8988T (cell line): ENCODE measurements around the gene TNS1.

Experiments used
- DNase-seq: peaks from one replicate; pipeline ENCODE4 v3.0.0; 2011

Gene TNS1

DNA sequence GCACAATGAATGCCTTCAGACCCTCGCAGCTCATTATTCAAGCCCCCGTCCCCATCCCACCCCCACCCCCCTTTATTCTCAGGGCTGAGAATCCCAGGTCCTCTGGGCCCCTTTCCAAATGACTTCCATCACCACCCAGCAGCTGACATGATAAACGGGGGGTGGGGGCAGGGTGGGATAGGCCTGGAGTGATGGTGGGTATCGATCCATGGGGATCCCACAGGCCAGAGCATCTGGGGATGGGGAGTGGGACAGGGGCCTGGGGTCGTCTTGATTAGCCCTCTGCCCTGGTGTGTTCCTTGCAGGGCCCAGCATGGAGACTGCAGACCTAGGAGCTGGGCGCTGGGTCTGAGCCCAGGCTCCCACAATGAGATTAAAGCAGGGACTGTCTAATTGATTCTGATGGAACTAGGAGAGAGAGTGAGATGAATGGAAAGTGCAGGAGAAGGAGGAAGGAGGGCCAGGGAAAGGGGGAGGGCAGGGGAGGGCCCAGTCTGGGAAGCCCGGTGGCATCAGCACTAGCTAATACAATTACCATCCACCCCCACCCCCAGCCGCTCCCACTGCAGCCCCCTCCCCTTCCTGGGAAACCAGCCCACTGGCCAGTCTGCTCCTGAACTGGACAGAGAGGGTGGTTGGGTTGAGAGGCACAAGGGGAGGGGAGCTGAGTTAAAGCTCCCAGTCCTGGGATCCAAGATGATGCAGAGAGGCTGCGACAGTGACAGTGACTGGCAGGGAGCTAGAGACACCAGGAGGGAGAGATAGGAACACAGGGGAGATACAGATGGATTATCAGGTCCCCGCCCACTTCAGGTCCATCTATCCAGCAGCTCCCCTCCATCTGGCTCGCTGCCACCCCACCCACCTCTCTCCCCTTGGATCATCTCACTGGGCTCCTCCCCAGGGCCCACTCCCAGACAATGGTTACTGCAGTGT, 13.1 kb upstream of the TNS1 start:
- DNase-seq: no peak

DNA sequence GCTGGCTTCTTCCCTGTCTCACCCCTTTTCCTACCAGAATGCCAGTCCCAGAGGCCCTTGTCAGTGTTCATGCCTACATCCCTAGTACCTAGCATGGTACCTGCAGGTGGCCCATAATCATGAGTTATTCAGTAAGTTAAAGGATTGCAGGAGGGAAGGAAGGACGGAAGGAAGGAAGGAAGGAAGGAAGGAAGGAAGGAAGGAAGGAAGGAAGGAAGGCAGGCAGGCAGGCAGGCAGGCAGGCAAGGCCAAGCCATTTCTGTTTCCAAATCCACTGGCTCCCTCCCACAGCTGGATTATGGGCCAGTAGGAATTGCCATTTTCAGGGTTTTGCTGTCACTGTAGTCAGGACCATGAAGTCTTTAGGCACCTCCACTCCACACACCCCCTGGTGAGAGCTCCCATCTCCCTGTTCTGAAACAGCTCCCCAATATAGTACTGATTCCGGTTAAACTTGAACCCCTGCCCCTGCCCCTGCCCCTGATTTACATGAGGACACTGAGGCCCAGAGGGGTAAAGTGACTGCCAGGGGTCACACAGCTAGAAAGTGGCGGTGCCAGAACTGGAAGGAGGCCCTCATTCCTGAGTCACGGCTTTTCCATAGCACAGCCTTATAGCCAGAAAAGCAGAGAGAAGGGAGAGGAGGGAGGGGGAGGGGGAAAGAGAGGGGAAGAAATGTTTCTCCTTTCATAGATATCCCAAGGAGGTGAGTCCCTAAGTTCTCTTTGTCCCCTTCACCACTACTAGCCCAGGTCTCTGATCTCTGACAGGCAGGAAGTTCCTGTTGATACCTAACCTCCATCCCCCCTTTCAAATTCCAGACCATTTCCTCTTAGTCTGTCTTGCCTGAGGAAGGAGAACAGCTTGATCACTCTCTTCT, 12.2 kb upstream of the TNS1 start:
- no peak for DNase-seq

DNA sequence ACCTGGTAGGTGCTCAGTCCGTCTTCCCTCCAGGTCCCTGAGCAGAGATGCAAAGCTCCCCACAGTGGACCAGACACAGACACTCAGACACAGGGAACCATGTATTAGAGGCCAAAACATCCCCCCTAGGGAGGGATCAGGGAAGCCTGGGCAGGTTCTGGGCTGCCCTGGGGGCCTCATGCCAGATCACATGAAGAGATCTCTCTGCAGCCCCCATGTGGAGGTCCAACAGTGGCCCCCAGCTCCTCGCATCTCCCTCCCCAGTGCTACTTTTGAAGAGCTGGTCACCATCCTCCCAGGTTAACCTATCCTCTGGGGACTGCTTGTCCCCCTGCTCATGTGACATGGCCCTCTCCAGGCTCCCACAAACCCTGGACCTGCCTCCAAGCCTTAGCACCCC, 10.5 kb upstream of the TNS1 start:
- DNase-seq: no peak

DNA sequence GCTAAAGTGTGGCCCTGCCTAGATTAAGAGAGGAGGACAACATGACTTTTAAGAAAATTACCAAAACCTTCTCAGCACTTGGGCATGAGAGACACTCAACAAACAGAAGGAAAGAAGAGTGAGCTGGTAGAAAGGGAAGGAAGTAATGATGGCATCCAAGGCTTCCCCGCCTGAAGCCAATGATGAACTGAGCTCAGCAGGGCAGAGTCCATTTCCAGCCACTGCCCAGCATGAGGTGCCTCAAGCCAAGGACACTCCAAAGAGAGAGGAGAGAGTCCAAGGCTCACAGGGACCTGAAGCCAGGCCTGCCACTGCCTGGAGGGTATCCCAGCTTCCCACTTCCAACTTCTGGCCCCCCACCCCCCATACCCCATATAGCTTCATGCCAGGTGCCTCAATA, 9.5 kb upstream of the TNS1 start:
- DNase-seq: no peak

DNA sequence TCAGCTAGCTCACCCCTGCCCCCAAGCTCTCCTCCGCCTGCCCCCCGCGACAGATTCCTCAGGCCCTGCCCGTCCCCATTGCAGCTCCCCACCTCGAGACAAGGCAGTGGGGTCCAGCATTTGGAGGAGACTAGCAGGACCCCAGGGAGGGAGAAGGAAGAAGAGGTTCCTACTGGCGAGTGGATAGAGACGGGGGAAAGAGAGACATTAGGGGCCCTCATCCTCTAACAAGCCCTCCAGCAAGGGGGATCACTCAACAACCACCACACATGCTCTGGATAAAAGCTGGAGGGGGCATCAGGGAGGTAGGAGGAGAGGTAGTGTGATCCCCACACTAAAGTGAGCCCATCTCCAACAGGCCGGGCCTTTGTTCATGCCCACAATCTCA, 8.9 kb upstream of the TNS1 start:
- no peak for DNase-seq

DNA sequence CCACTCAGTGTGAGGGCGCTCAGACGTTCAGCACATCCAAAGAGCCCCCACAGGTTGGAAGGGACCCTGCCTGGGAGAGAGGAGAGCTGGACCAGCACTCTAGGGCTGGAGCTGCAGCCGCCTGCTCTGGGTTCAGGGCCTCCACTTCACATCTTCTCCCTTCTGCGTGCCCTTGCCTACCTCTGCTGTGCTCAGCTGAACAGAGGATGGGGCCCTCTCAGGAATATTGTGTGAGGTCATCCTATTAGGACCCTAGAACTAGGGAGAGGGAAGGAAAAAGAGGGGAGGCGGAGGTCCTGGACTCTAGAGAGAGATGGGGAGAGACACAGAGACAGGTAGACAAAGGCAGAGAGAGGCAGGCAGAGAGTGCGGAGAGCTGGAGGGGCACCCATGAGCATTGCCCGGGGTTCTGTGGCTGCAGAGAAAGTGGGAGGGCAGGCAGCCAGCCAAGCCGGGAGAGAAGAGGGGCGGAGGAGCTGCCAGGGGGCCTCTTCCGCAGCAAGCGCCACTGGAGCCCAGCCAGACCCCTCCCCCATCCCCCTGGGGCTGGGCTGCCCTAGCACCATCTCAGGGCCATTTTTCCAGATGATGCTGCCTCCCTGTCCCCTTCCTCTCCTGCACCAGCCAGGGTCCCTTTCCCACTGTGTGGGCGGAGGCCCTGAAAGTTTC, 8.3 kb upstream of the TNS1 start:
- DNase-seq: no peak

DNA sequence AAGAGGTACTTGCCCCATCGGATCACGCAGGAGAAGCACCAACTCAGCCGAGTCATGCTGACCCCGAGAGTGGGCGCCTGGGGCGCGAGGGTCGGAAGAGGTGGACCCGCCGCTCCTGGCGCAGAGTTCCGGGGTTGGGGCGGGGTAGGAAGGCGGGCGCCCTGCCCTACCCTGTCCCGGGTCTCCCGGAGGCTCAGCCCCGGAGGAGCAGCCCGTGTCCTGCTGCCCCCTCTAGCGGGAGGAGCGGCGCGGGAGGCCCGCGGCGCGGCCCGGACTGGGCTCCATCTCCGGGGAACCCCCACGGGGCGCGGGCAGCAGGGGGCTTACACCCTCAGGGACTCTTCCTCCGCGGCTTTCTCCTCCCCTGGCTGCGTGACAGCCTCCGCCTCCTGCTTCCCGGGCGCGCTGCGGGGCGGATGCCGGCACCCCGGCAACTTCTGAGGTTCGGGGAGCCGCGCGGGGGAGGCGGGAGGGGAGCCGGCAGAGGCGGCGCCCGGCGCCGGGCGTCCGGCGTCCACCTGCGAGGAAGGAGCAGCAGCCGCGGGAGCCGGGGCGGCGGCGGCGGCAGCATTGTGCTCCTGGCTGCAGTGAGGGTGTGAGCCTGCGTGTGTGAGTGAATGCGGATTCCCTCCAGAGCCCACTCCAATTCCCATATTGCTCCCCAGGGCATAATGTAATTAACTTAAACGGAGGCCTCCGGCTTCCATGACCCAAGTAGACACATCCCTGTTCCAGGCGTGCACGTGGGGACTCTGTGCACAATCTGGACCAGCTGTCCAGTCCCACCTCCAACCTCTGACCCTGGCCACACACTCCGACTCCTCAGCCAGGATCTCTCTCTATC, 7.6 kb upstream of the TNS1 start:
- DNase-seq: peak; percentile 97

DNA sequence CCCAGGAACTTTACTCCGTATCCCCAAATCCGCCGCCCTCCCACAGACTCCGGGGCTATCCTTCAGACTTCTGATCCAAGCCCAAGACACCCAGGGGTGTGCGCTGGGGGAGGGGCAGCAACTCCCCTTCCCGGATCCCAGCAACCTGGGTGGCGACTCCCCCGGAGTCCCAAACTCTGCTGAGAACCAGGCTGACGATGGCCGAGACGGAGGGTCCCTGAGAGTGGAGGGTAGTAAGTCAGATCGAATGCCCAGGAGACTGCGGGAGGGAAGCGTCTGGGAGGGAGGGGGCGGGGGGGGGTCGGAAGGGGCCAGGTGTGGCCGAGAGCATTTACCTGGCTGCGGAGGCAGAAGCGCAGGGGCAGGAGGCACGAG, 7.0 kb upstream of the TNS1 start:
- DNase-seq: no peak

DNA sequence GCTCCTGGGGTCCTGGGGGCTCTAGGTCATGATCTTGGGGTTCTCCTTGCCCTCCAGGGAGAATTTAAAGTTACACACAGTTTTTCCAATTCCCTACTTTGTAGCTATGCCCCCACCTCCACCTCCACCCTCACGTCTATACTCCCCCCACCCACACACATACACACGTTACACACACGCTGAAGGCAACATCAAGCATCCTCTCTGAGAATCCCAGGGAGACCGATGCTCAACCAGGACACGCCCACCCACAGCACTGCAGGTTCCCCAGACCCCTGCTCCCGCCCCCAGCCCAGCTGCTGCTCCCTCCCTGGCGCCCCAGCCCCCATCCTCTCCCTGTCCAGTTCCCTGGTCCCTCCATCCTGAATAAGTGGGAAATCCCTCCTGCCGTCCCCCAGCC, 6.4 kb upstream of the TNS1 start:
- DNase-seq: no peak

DNA sequence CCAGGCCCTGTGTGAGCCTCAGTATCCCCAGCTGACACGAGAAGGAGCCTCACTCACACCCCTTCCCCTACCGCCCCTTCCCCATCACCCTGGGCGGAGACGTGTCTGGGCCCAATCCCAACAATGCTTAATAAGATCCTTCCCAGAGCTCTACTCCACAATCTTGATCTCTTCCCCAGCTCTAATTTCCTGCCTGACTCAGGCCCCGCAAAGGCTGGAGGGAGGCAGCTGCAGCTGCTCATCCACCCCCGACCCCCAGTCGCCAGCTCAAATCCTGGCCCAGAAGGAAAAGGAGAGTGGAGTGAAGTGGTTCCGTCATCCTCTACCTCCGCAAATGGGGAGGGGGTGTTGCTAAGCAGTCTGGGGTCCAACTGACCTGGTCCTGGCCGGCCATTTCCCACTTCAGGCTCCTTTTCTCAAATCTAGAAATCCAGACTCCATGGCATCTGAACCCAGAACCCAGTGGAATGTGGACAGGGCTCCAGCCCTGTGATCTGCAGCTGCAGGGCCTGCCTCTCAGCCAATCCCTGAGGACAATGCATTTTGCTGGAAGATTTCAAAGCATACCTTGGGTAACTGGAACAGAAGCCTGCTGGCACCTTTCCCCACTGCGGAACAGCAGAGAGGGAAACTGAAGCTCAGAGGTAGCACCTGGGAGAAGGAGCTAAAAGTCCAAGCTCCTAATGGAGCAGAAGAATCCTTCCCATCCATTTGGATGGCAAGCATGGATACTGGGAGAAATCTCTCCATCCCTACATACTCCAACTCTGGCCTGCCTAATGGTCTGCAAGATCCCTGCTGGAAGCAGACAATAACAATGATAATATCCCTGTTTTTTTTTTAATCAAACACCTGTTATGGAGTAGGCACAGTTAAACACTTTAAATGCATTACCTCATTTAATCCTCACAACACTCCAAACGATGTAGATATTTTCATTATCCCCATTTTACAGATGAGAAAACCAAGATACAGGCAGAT, 5.6 kb upstream of the TNS1 start:
- DNase-seq: no peak

DNA sequence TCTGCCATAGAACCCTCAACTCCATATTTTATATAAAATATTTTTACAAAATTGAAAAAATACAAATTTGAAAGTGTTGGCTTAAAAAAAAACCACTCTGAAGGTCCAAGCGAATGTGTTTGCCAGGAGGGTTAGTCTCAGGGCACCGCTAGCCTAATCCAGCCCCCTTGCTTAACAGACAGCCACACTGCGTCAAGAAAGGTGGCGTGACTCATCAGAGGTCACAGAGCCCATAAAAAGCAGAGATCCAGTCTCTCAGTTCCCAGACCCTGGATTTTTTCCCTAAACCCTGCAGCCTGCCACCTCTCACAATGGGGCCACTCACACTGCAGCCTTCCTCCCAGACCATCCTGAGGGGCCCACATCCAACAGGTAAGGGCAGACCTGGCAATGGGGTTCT, 3.9 kb upstream of the TNS1 start:
- no peak for DNase-seq

DNA sequence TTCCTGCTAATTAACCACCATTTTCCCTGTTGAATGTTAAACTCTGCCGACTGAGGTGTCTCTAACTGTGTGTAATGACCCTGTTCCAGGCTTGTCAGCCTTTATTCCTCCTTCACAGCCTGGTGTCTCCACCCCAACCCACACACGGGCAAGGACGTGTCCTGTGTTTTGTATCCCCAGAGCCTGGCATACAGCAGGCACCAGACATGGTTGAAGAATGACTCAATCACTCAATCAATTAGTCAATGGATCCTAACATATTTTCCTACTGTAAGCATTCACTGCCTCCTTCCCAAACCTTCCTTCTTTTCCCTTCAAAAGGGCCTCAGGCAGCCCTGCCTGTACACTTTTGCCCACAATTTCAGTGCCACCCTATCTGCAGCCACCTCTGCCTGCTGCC, 2.7 kb upstream of the TNS1 start:
- no peak for DNase-seq

DNA sequence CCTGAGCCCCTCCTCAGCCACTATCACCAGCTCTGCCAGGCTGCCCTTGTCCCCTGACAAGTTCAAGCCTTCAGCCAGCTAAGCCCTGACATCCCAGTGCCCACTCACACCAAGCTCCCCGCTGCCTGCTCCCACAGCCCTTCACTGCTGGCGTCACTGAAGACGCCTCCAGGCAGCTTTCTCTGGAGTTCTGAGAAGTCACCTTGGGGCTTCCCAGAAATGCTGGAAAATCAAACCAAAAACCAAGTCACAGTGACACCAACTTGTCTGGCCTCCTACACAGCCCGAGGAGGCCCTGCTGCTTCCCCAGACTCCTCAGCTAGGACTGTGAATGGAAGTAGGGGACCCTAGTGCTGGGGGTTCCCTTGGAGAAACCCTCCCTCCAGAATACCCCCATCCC, 2.2 kb upstream of the TNS1 start:
- no peak for DNase-seq

DNA sequence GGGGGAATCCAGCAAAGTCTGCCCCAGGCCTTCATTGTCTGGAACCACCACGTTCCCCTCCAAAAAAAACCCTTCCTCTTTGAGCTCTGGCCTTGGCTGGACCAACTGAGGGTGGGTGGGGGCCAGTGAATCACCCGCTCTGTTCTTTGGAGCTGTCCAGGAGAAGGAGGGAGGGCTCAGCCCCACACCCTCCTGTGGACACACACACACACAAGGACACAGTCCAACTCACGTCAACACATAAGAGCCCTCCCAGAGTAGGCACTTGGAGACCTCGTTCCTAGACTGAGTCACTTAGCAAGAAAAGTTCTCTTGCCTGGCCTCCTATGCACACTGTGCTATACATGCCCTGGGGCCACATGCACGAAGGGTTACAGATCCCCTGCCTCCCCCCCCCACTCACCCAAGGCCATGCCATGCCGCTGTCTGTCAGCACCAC, 1.2 kb upstream of the TNS1 start:
- DNase-seq: no peak

DNA sequence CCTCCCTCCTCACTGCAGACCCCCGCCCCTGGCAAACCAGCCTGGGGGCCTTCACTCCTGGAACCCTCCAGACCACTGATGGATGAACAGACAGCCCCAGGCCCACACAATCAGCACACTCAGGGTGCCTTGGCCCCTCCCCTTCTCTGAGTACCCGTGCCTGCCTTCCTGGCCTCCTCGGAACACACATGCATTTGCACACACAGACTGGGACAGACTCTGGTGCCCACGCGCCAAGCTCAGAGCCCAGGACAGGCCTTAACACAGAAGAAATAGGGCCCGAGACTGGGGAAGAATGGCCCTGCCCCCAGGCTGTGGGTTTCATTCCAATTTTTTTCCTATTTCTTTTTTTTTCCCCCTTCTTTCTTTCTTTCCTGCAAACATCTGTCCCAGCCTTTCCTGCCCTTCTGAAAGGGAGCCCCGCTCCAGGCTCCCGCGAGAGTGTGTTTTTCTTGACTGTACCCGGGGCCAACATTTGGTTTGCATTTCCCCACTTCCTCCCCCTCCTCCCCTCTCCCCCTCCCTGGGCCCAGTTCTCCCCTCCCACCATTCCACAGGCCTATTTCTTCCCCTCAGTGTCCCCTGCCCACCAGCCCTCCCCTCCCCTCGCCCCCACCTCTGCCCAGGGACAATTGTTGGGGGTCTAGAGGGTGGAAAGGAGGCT, 618 bp upstream of the TNS1 start:
- no peak for DNase-seq

DNA sequence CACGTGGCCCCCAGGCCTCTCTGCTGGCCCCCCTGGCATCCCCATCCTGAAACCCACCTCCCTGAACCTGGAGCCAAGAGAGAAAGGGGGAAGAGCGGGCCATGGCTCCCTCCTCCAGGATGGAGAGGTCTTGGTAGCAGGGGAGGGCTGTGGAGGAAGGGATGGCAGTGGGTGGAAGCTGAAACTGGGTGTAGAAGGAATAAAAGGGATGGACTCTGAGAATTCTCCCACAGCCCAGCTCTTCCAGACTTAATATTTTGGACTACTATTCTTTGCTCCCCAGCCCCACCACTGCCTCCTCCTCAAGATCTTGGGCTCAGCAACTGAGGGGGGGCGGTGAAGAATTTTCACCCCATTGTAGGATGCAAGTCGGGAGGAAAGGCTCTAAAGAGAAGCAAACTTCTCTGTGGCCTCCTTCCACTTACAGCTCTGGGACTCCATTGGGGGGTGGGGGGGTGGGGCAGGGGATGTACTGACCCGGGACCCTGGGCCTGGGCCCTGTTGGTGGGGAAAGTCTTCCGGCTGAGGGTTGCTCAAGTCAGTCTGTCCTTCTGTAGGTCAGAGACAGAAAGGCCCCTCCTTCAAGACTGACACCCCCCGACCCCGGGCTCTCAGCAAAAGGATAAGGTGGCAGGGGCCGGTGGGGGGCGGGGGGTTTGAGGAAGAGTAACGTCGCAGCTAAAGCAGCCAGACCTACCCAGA, 501 bp downstream of the TNS1 start:
- no peak for DNase-seq

DNA sequence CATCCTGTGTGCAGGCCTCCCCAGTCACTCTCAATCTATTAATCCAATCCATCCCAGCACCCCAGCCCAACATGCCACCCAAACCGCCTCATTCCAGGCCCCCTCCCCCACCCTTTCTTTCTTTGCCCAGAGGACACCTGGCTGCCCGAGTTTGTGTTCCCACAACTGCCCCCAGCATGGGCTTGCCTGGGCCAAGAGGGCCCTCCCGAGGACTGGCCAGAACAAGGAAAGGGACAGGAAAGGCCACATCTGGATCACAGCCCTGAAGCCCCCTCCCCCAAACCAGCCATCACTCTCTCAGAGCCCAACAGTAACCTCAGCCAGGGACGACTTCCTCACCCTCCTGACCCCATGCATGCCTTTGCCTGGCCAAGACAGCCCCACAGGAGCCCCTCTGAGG, 1.2 kb downstream of the TNS1 start:
- DNase-seq: no peak

DNA sequence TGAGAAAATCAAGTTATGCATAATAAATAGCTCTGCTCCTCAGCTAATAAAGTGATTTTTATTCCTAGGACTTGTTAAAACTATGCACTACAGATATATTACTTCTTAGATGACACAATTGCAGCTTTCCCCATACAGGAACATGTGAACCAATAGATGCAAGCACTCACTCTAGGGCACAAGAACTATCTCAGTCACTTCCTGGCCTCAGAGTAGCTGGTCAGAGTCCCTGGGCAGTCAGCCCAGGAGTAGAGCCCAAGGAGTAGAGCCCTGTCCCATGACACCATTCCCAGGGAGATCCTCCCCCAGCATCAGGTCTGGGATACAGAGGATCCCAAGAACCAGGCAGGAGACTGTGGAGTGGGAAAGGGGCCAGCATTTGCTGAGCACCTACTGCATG, 2.7 kb downstream of the TNS1 start:
- DNase-seq: no peak

DNA sequence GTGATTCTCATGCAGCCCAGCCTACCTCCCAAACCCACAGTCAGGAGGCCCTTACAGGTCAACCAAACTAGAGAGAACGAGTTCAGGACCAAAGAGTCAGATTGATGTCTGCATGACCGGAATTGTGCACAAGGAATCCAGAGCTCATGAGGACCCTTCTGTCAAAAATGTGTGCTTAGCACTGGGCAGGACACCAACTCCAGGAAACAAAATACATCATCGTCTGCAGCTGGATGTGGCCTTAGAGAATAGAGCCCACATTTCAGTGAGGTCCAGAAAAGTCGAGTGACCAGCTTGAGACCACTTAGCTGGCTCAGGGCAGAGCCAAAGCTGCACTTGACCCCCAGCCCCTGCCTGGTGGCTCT, 3.2 kb downstream of the TNS1 start:
- DNase-seq: no peak

DNA sequence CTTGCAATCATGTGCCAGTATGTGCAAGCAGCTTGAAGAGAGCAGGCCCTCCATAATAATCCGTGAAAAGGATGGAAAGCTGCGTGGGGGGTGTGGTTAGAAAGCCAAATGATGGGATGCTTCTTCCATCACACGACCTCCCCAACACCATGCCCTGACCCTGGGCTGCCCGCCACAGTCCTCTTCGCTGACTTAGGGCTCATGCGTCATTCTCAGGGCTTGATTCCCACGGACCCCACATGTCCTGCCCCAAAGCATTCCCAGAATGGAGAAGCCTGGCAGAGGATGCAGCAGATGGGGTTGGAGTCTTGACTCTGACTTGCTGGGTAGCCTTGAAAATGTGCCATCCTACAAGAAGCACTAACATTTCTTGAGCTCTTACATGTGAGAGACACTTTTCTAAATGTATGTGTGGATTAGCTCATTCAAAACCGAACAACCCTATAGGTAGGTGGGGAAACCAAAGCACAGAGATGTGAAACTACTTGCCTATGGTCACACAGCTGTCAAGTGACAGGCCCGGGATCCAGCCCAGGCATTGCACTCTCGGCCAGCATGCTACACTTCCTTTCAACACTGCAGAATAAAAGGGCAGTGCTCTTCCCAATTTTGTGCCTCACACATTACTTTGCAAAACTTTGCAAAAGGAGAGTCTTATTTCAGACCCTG, 3.7 kb downstream of the TNS1 start:
- DNase-seq: no peak
